Stimulated activated CD4-positive, alpha-beta T cell treated with anti-CD3 and anti-CD28 coated beads, Interleukin-1b, Interleukin-23, amount 100 ng/mL, for 4 hours (primary cell): Measurements from ENCODE around the gene TTC16.
A peak's percentile ranks its signal among the peaks of the same experiment; 100 is the strongest.
"Not testable (repeated sequence)": the region's sequence is repeated elsewhere in the genome, so short reads cannot be mapped to it uniquely, and the experiment has no call there.

Experiments used
- DNase-seq, 2 donors: peaks; one replicate each; pipeline ENCODE4 v3.0.0-alpha.2; 2020; ENCODE audit warnings: low read depth in 2 of 2

The TTC16 gene

GRCh38 chr9:127769101-127769500, 53.2 kb downstream of the TTC16 start:
- no peak for DNase-seq

- DNase-seq, result no peak
These were observed 54.2 kb downstream of the TTC16 start for GRCh38 chr9:127769929-127770582.

- no peak for DNase-seq
These were observed 54.7 kb downstream of the TTC16 start for GRCh38 chr9:127770583-127770904.

GRCh38 chr9:127770905-127771569, 55.2 kb downstream of the TTC16 start:
- peak; percentile 95 to 97 for DNase-seq

- DNase-seq, result no peak
These were observed 55.8 kb downstream of the TTC16 start for GRCh38 chr9:127771570-127772189.

GRCh38 chr9:127772603-127773002, 56.7 kb downstream of the TTC16 start:
- no peak for DNase-seq

GRCh38 chr9:127773272-127773671, 57.4 kb downstream of the TTC16 start:
- no peak for DNase-seq

- no peak for DNase-seq
These were observed 58.1 kb downstream of the TTC16 start for GRCh38 chr9:127773981-127774380.

- peak; percentile 48 to 70 for DNase-seq
These were observed 60.5 kb downstream of the TTC16 start for GRCh38 chr9:127776195-127776923.

GRCh38 chr9:127776924-127777289, 61.0 kb downstream of the TTC16 start:
- DNase-seq, result no peak

- no peak for DNase-seq
These were observed 61.6 kb downstream of the TTC16 start for GRCh38 chr9:127777368-127777980.

- no peak for DNase-seq
These were observed 62.6 kb downstream of the TTC16 start, which contains the start of gene SH2D3C for GRCh38 chr9:127778280-127779135. Gene SH2D3C (minus strand): TSS chr9:127778666. CDS start chr9:127778627, 39 bp downstream.

GRCh38 chr9:127779136-127779981, 63.5 kb downstream of the TTC16 start:
- peak in 1 of 2 donors; percentile 56 for DNase-seq

GRCh38 chr9:127780126-127780885, 64.4 kb downstream of the TTC16 start:
- DNase-seq, result no peak

GRCh38 chr9:127780909-127781308, 65.0 kb downstream of the TTC16 start:
- not testable (repeated sequence) for DNase-seq
